Measurements from ENCODE around the gene TSPAN3. TPM values are rescaled to one million over a fixed set of nuclear protein-coding genes. Genes with fewer than 3 reads are reported as not detected.

The TSPAN3 gene
- total RNA-seq, 4 donors from 2014 or later, result 218 to 1,125 (median 697) TPM

- ATAC-seq (ENCODE audit: low FRiP score) (no peak), DNase-seq (ENCODE audit: low spot score) (peak; percentile 21)
- TF ChIP-seq, protein P1, sequence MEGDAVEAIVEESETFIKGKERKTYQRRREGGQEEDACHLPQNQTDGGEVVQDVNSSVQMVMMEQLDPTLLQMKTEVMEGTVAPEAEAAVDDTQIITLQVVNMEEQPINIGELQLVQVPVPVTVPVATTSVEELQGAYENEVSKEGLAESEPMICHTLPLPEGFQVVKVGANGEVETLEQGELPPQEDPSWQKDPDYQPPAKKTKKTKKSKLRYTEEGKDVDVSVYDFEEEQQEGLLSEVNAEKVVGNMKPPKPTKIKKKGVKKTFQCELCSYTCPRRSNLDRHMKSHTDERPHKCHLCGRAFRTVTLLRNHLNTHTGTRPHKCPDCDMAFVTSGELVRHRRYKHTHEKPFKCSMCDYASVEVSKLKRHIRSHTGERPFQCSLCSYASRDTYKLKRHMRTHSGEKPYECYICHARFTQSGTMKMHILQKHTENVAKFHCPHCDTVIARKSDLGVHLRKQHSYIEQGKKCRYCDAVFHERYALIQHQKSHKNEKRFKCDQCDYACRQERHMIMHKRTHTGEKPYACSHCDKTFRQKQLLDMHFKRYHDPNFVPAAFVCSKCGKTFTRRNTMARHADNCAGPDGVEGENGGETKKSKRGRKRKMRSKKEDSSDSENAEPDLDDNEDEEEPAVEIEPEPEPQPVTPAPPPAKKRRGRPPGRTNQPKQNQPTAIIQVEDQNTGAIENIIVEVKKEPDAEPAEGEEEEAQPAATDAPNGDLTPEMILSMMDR (IDR thresholded peaks at IDR 0.05), result no peak
Measured at GRCh38 chr15:77027697-77028450, 43.0 kb downstream of the TSPAN3 start.

DNA sequence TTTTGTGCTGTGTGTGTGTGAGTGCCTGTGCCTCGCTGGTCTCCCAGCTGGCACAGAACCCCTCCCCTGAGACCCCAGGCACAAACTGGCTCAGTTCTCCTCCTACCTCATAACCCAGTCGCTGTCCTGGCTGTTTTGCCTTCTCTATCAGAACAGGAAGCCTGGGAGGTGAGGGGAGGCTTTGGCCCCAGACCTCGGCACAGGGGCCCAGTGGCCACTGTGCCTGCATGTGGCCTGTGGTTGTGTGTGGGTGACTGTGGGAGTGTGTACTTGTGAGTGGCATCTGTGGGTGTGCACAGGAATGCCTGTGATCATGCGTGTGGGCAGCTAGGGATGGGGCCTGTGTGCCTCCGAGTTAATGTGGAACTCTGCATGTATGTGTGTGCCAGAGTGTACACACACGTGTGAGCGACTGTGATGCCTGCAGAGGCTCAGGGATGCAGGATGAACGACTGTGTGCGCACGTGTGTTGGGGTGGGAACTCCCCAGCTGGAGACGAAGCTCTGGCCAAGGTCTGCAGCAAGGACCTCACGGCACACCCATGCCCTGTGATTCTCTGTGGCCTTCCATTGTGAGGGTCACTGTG lies 43.7 kb downstream of the TSPAN3 start:
- DNase-seq (ENCODE audit: low spot score), result peak; percentile 16
- TF ChIP-seq, protein P1 (IDR thresholded peaks at IDR 0.05), result no peak
- no peak for ATAC-seq (ENCODE audit: low FRiP score)

DNA sequence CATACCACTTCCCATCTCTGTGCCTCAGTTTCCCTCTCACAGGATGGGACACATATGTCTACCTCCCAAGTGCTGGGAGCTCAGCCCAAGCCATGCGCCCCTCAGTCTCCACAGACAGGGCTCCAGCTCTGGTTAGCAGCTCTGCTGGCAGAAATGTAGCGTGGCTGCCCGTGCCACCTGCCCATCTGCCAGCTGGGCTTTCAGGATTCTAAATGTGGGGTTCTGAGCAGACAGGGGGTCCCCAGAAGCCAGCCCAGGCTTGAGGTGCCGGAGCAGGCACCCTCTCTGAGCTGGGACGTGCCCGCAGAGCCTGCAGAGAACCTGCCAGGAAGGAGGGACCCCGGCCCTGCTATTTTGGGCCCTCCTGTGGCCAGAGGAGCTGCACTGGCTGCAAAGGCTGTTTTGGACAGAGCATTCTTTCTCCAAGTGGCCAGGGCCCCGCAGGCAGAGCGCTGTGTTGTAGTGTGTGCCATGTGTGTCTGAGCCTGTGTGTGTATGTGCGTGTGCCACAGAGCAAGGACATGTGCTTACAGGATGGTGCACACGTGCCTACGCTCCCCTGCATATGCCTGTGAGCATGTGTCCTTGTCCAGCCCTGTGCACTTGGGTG lies 44.3 kb downstream of the TSPAN3 start:
- ATAC-seq (ENCODE audit: low FRiP score) (no peak), DNase-seq (ENCODE audit: low spot score) (peak; percentile 7)

DNA sequence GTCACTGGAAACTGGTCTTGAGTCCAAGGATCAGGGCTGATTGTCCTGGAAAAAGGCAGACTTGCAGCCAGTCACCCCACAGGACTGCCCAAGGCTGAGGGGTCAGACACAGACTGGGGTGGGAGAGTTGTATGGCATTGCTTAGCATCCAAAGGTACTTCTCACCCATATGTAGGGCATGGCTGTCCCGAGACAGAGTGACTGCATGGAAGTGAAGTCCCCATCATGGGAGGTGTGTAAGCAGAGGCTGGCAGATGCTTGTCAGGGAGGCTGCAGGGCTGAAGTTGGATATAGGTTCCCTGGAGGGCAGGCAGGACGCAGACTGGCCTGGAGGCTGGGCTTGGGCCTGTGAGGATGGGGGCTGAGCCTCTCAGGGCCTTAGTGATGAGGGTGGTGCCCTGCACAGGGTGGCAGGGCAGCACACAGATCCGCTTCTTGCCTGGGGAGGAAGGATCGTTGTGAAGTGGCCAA lies 44.9 kb downstream of the TSPAN3 start:
- TF ChIP-seq, protein P1 (IDR thresholded peaks at IDR 0.05), result no peak
- ATAC-seq (ENCODE audit: low FRiP score), result no peak
- DNase-seq (ENCODE audit: low spot score), result no peak

More for the DNA sequence above, 44.3 kb downstream of the TSPAN3 start:
- TF ChIP-seq, protein P1 (IDR thresholded peaks at IDR 0.05), result no peak

DNA sequence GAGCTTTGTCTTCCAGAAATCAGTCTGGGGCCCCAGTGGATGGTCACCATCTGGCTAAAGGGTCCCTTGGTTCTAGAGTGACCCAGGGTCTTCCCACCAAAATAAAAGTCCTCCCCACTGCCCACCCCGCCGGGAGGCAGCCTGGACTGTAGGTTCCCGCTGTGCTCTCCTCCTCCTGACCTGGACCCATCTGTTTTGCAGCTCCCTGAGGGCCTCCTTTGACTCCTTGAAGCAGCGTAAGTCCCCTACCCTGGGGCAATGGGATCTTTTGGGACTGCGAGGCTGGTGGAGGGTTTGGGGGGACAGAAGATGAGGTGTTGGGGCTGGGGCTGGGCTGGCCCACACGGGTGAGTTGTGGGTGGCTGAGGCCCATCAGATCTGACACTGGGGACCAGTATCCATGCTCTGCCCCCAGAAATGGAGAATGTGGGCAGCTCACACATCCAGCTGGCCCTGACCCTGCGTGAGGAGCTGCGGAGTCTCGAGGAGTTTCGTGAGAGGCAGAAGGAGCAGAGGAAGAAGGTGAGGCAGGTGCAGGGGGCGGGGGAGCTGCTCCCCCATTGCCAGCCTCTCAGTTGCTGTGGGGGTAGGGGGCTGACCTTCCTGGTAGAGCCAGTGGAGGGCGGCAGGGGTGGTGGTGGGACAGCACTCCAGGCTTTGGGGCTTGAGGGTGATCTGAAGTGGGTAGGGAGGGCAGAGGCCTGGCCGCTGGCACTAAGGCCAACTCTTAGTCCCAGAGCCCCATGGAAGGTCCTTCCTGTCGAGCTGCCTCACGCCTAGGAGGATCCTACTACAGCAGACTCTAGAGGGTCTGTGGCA lies 45.6 kb downstream of the TSPAN3 start:
- DNase-seq (ENCODE audit: low spot score), result no peak
- ATAC-seq (ENCODE audit: low FRiP score), result no peak
- TF ChIP-seq, protein P1 (IDR thresholded peaks at IDR 0.05), result no peak

DNA sequence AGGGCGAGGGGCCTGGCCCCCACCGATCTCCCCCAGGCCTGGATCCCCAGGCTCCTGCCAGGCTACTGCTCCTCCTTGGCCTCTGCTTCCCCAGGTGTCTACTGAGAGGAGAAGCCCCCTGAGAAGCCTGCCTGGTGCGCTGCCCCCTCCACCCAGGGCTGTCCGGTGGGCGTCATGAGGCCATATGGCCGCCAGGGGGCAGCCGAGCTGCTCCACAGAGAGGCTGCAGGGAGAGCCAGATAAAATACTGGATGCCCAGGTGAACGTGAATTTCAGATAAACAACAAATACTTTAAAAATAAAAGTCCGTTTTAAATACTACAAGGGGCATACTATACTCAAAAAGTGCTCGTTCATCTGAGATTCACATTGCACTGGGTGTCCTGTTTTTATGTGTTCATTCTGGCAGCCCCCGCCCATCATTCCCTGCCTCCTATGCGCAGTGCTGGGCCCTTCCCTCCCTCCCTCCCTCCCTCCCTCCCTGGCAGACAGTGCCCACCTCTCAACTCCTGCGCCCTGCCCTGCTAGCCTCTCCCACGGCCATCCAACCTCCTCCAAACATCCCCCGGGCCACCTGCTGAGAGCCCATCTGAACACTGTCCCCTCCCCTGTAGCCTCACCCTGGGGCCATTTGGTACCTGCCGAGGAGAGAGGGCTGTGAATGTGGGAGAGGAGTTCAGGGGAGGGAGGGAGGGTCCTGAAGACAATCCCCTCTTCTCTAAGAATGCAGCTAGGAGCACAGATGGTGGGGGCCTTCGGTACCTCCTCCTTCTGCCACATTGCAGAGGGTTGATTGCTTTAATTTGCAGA lies 46.4 kb downstream of the TSPAN3 start:
- TF ChIP-seq, protein P1 (IDR thresholded peaks at IDR 0.05), result peak in 2 of 3 donors; percentile 38 to 65
- DNase-seq (ENCODE audit: low spot score) (peak; percentile 57), ATAC-seq (ENCODE audit: low FRiP score) (no peak)

Data from omental fat pad (tissue), 4 donors.